Measurements from ENCODE around the gene SEMA5B.

Gene SEMA5B

GRCh38 chr3:122923611-122924010, 104.0 kb downstream of the SEMA5B start:
- no peaks in the 10 kb centered on the region for H3K9me3 ChIP-seq (ENCODE audit: low read length)
- no peak overlapping the region for H2AFZ ChIP-seq (ENCODE audit: low read length)
- no peaks in the 10 kb centered on the region for H3K9me2 ChIP-seq (ENCODE audit: low read depth, low read length)
- H3F3A ChIP-seq (ENCODE audit: insufficient read depth, low read length): no peaks in the 10 kb centered on the region
- TF ChIP-seq EZH2 (IDR thresholded peaks at IDR 0.05; ENCODE audit: borderline replicate concordance, low read length): no peak
- TF ChIP-seq, protein P1, sequence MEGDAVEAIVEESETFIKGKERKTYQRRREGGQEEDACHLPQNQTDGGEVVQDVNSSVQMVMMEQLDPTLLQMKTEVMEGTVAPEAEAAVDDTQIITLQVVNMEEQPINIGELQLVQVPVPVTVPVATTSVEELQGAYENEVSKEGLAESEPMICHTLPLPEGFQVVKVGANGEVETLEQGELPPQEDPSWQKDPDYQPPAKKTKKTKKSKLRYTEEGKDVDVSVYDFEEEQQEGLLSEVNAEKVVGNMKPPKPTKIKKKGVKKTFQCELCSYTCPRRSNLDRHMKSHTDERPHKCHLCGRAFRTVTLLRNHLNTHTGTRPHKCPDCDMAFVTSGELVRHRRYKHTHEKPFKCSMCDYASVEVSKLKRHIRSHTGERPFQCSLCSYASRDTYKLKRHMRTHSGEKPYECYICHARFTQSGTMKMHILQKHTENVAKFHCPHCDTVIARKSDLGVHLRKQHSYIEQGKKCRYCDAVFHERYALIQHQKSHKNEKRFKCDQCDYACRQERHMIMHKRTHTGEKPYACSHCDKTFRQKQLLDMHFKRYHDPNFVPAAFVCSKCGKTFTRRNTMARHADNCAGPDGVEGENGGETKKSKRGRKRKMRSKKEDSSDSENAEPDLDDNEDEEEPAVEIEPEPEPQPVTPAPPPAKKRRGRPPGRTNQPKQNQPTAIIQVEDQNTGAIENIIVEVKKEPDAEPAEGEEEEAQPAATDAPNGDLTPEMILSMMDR (IDR thresholded peaks at IDR 0.05; ENCODE audit: low read length): no peak
- H3K9ac ChIP-seq (ENCODE audit: low read length): no peak overlapping the region
- no peaks in the 10 kb centered on the region for H4K20me1 ChIP-seq (ENCODE audit: insufficient read depth, low read length)
- H3K79me2 ChIP-seq (ENCODE audit: insufficient read depth, low read length): no peaks in the 10 kb centered on the region
- no peak overlapping the region for H3K4me3 ChIP-seq (ENCODE audit: low read depth, low read length, poor library complexity, severe bottlenecking)
- H3K27ac ChIP-seq (ENCODE audit: low read depth, low read length, poor library complexity, severe bottlenecking): no peak overlapping the region
- H3K4me2 ChIP-seq (ENCODE audit: low read length): no peak overlapping the region
- H3K27me3 ChIP-seq (ENCODE audit: insufficient read depth, low read length): peaks cover 6% of the 10 kb centered on the region; the same call in 1 of the 2 replicates
- H3K4me1 ChIP-seq (ENCODE audit: insufficient read depth, low read length, severe bottlenecking): no peaks in the 10 kb centered on the region
- no peaks in the 10 kb centered on the region for H3K36me3 ChIP-seq (ENCODE audit: insufficient read depth, low read length)

GRCh38 chr3:122921791-122922651, 105.5 kb downstream of the SEMA5B start:
- H3K9me2 ChIP-seq (ENCODE audit: low read depth, low read length): no peaks in the 10 kb centered on the region
- no peaks in the 10 kb centered on the region for H3K9me3 ChIP-seq (ENCODE audit: low read length)
- H3K36me3 ChIP-seq (ENCODE audit: insufficient read depth, low read length): no peaks in the 10 kb centered on the region
- H3K4me1 ChIP-seq (ENCODE audit: insufficient read depth, low read length, severe bottlenecking): no peaks in the 10 kb centered on the region
- no peaks in the 10 kb centered on the region for H3K79me2 ChIP-seq (ENCODE audit: insufficient read depth, low read length)
- peak overlapping the region; percentile 11; the same call in 1 of the 2 replicates for H3K4me2 ChIP-seq (ENCODE audit: low read length)
- no peaks in the 10 kb centered on the region for H3F3A ChIP-seq (ENCODE audit: insufficient read depth, low read length)
- no peaks in the 10 kb centered on the region for H4K20me1 ChIP-seq (ENCODE audit: insufficient read depth, low read length)
- no peak for TF ChIP-seq EZH2 (IDR thresholded peaks at IDR 0.05; ENCODE audit: borderline replicate concordance, low read length)
- TF ChIP-seq, protein P1 (IDR thresholded peaks at IDR 0.05; ENCODE audit: low read length): peak; percentile 21; the same call in 1 of the 2 replicates
- no peak overlapping the region for H3K27ac ChIP-seq (ENCODE audit: low read depth, low read length, poor library complexity, severe bottlenecking)
- H3K9ac ChIP-seq (ENCODE audit: low read length): no peak overlapping the region
- peak overlapping the region; percentile 40 for H3K4me3 ChIP-seq (ENCODE audit: low read depth, low read length, poor library complexity, severe bottlenecking)
- H2AFZ ChIP-seq (ENCODE audit: low read length): no peak overlapping the region
- peaks cover 8% of the 10 kb centered on the region; the same call in 1 of the 2 replicates for H3K27me3 ChIP-seq (ENCODE audit: insufficient read depth, low read length)

DNA sequence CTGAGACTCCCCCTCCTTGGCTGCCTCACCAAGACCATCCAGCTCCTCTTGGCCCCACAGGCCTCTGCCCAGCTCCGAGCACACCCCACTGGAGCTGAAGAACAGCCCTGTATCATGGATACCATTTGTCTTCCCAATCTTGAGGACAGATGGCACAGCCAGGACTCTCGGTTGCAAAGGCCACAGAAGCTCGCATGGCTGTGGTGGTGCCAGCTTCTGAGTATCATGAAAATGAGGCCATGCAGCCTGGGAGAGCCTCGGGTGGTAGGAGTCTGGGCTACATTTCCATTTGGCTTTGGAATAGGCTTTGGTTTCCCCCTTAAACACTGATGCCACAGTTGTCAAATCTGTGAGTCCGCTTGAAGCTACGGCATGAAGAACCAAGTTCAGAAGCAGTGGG, 106.6 kb downstream of the SEMA5B start:
- Histone ChIP-seq H3F3A (ENCODE audit: insufficient read depth, low read length) (no peaks in the 10 kb centered on the region), H3K27me3 (ENCODE audit: insufficient read depth, low read length) (peaks cover 10% of the 10 kb centered on the region; the same call in 1 of the 2 replicates), H3K9ac (ENCODE audit: low read length) (no peak overlapping the region), H2AFZ (ENCODE audit: low read length) (no peak overlapping the region), H3K4me1 (ENCODE audit: insufficient read depth, low read length, severe bottlenecking) (no peaks in the 10 kb centered on the region), H3K9me2 (ENCODE audit: low read depth, low read length) (no peaks in the 10 kb centered on the region), H3K79me2 (ENCODE audit: insufficient read depth, low read length) (no peaks in the 10 kb centered on the region), H3K36me3 (ENCODE audit: insufficient read depth, low read length) (no peaks in the 10 kb centered on the region), H4K20me1 (ENCODE audit: insufficient read depth, low read length) (no peaks in the 10 kb centered on the region), H3K4me2 (ENCODE audit: low read length) (no peak overlapping the region), H3K4me3 (ENCODE audit: low read depth, low read length, poor library complexity, severe bottlenecking) (no peak overlapping the region), H3K27ac (ENCODE audit: low read depth, low read length, poor library complexity, severe bottlenecking) (no peak overlapping the region), H3K9me3 (ENCODE audit: low read length) (no peaks in the 10 kb centered on the region)
- TF ChIP-seq, protein P1 (IDR thresholded peaks at IDR 0.05; ENCODE audit: low read length): no peak
- no peak for TF ChIP-seq EZH2 (IDR thresholded peaks at IDR 0.05; ENCODE audit: borderline replicate concordance, low read length)
